CD14-positive monocyte (primary cell): ENCODE data around the gene KCNE4. TPM values are rescaled to one million over a fixed set of nuclear protein-coding genes. Genes with fewer than 3 reads are reported as not detected.
"Not testable (repeated sequence)": the region's sequence is repeated elsewhere in the genome, so short reads cannot be mapped to it uniquely, and the experiment has no call there.

Source experiments
- DNase-seq, 3 donors: peaks; one replicate each; pipeline ENCODE4 v3.0.0-alpha.2; 2011 to 2022
- H2AFZ ChIP-seq: 2 replicates; pipeline ENCODE4 v1.6.0; 2012; ENCODE audit warnings: mild to moderate bottlenecking, low read depth, low read length, inconsistent platforms; ENCODE audit not compliant: insufficient read depth, poor library complexity, severe bottlenecking
- H3K27ac ChIP-seq, 2 donors: 1 replicate in 1 of 2; 2 replicates in 1 of 2; pipeline ENCODE4 v1.5.1; 2012 to 2013; ENCODE audit warnings: low read length in 2 of 2, control low read depth in 1 of 2, inconsistent platforms in 1 of 2, low read depth in 1 of 2, mild to moderate bottlenecking in 1 of 2
- H3K27me3 ChIP-seq, 2 donors: one replicate each; pipeline versions ENCODE4 v1.6.0 to v1.6.1; 2011 to 2013; ENCODE audit warnings: low read length in 2 of 2; ENCODE audit not compliant: control insufficient read depth in 2 of 2, insufficient read depth in 2 of 2
- H3K36me3 ChIP-seq, 2 donors: replicated peaks in 1 of 2; 1 replicate in 1 of 2; 2 replicates in 1 of 2; pipeline versions ENCODE4 v1.5.1 to v1.6.1; 2012 to 2013; ENCODE audit warnings: low read length in 2 of 2, control low read depth in 1 of 2, inconsistent platforms in 1 of 2, mild to moderate bottlenecking in 1 of 2; ENCODE audit not compliant: insufficient read depth in 2 of 2, control insufficient read depth in 1 of 2
- H3K4me1 ChIP-seq, 2 donors: 1 replicate in 1 of 2; 2 replicates in 1 of 2; pipeline versions ENCODE4 v1.5.1 to v1.6.1; 2012 to 2013; ENCODE audit warnings: low read length in 2 of 2, control low read depth in 1 of 2, inconsistent platforms in 1 of 2, mild to moderate bottlenecking in 1 of 2, moderate library complexity in 1 of 2; ENCODE audit not compliant: insufficient read depth in 2 of 2, control insufficient read depth in 1 of 2
- H3K4me2 ChIP-seq: replicated peaks from 2 replicates; pipeline ENCODE3; 2012; ENCODE audit warnings: low read length, moderate library complexity, mild to moderate bottlenecking; ENCODE audit not compliant: poor library complexity, severe bottlenecking; ENCODE audit errors: extremely low read depth
- H3K4me3 ChIP-seq, 3 experiments: fragments of 200-600 bp in 1 of 3; sonication (generic) in 1 of 3; replicated peaks in 1 of 3; 1 replicate in 2 of 3; 2 replicates in 1 of 3; pipeline ENCODE4 v1.5.1; 2011 to 2013; ENCODE audit warnings: low read length in 3 of 3, mild to moderate bottlenecking in 3 of 3, control low read depth in 2 of 3, low read depth in 2 of 3, inconsistent platforms in 1 of 3, moderate library complexity in 1 of 3
- H3K79me2 ChIP-seq: 2 replicates; pipeline ENCODE4 v1.6.0; 2012; ENCODE audit warnings: mild to moderate bottlenecking, control low read depth, inconsistent platforms, low read length, moderate library complexity; ENCODE audit not compliant: insufficient read depth
- H3K9ac ChIP-seq: 2 replicates; pipeline ENCODE4 v1.6.0; 2017; ENCODE audit warnings: low read length, mild to moderate bottlenecking; ENCODE audit not compliant: insufficient read depth, poor library complexity, severe bottlenecking
- H3K9me3 ChIP-seq, 2 donors: replicated peaks in 1 of 2; 1 replicate in 1 of 2; 2 replicates in 1 of 2; pipeline versions ENCODE4 v1.5.1 to v1.6.1; 2012 to 2013; ENCODE audit warnings: low read length in 2 of 2, control low read depth in 1 of 2; ENCODE audit not compliant: control insufficient read depth in 1 of 2, insufficient read depth in 1 of 2
- H4K20me1 ChIP-seq: 2 replicates; pipeline ENCODE4 v1.6.0; 2012; ENCODE audit warnings: mild to moderate bottlenecking, low read length, control low read depth, moderate library complexity; ENCODE audit not compliant: insufficient read depth
- H3K27ac Mint-ChIP-seq, 7 donors: one replicate each; pipeline ENCODE4 v1.8.0; 2020; ENCODE audit warnings: mild to moderate bottlenecking in 7 of 7, mixed read lengths in 7 of 7, moderate library complexity in 6 of 7, inconsistent platforms in 2 of 7
- H3K27me3 Mint-ChIP-seq, 3 donors: one replicate each; pipeline ENCODE4 v1.8.0; 2021 to 2022; ENCODE audit warnings: low read depth in 3 of 3, mild to moderate bottlenecking in 3 of 3, mixed read lengths in 3 of 3, moderate library complexity in 3 of 3, inconsistent platforms in 1 of 3
- H3K36me3 Mint-ChIP-seq, 2 donors: one replicate each; pipeline ENCODE4 v1.8.0; 2020; ENCODE audit warnings: mixed read lengths in 2 of 2, inconsistent platforms in 1 of 2, mild to moderate bottlenecking in 1 of 2
- H3K4me1 Mint-ChIP-seq: one replicate; pipeline ENCODE4 v1.8.0; 2020; ENCODE audit warnings: mild to moderate bottlenecking, mixed read lengths
- H3K4me3 Mint-ChIP-seq, 2 donors: one replicate each; pipeline ENCODE4 v1.8.0; 2020; ENCODE audit warnings: mild to moderate bottlenecking in 2 of 2, mixed read lengths in 2 of 2, moderate library complexity in 1 of 2
- H3K9me3 Mint-ChIP-seq, 7 donors: one replicate each; pipeline ENCODE4 v1.8.0; 2020 to 2022; ENCODE audit warnings: mixed read lengths in 7 of 7, mild to moderate bottlenecking in 6 of 7, moderate library complexity in 6 of 7, inconsistent platforms in 2 of 7
- CTCF ChIP-seq: fragments of 200-600 bp; IDR thresholded peaks from one replicate; pipeline ENCODE4 v1.8.0; 2022; ENCODE audit warnings: antibody characterized with exemption, mild to moderate bottlenecking
- WGBS: methylation state at CpG from one replicate; pipeline ENCODE4 v1.1.5; 2013; ENCODE audit warnings: missing lambda C conversion rate; ENCODE audit not compliant: insufficient coverage; 5-methylcytosine and 5-hydroxymethylcytosine counted together
- intact Hi-C, 2 donors: fragments of 100-400 bp; cut with micrococcal nuclease; formaldehyde crosslinking; loops; one replicate each; pipeline versions ENCODE4 v1.15.0 to v1.15.1; 2023
- polyA plus RNA-seq, 3 donors: library from polyadenylated mRNA; depleted of rRNA in 1 of 3; unstranded in 2 of 3; stranded (reverse) in 1 of 3; fragments of 300-500 nt in 2 of 3; fragments of >200 nt in 1 of 3; fragmentation: Illumina TruSeq in 2 of 3; gene quantifications; 1 replicate in 2 of 3; 2 replicates in 1 of 3; pipeline ENCODE4 v1.2.3, GENCODE V29; 2012 to 2021

The KCNE4 gene
- polyA plus RNA-seq, 3 donors, result not detected

GRCh38 chr2:223079378-223079777, 27.4 kb downstream of the KCNE4 start:
- Histone ChIP-seq H3K27ac (no peak overlapping the region), H3K79me2 (no peaks in the 10 kb centered on the region), H3K9ac (no peak overlapping the region), H3K4me3 (no peak overlapping the region), H3K4me1 (no peaks in the 10 kb centered on the region), H3K4me2 (no peak overlapping the region), H2AFZ (no peak overlapping the region), H4K20me1 (no peaks in the 10 kb centered on the region), H3K9me3 (no peaks in the 10 kb centered on the region), H3K27me3 (no peaks in the 10 kb centered on the region), H3K36me3 (no peaks in the 10 kb centered on the region)
- no peak for DNase-seq
- Mint-ChIP-seq H3K4me1 (no peaks in the 10 kb centered on the region), H3K27ac (no peak overlapping the region), H3K36me3 (no peaks in the 10 kb centered on the region), H3K4me3 (no peak overlapping the region), H3K27me3 (peaks cover 0 to 4% (median 1%) of the 10 kb centered on the region in 3 donors), H3K9me3 (peaks cover 0 to 5% (median 0%) of the 10 kb centered on the region in 7 donors)
- no CpG with 5 or more reads among the region's 2 CpGs for WGBS
- intact Hi-C loops, result no loop called here
- no peak for TF ChIP-seq CTCF

GRCh38 chr2:223079925-223080324, 27.9 kb downstream of the KCNE4 start:
- intact Hi-C loops, result no loop called here
- H3K27ac ChIP-seq, result no peak overlapping the region
- H3K27me3 ChIP-seq, result no peaks in the 10 kb centered on the region
- H2AFZ ChIP-seq, result no peak overlapping the region
- no peak overlapping the region for H3K4me2 ChIP-seq
- H3K9ac ChIP-seq, result no peak overlapping the region
- H3K9me3 Mint-ChIP-seq, result peaks cover 0 to 5% (median 0%) of the 10 kb centered on the region in 7 donors
- WGBS, result no CpG with 5 or more reads among the region's 2 CpGs
- H3K36me3 Mint-ChIP-seq, result no peaks in the 10 kb centered on the region
- H3K9me3 ChIP-seq, result no peaks in the 10 kb centered on the region
- no peak overlapping the region for H3K27ac Mint-ChIP-seq
- no peaks in the 10 kb centered on the region for H3K79me2 ChIP-seq
- no peaks in the 10 kb centered on the region for H4K20me1 ChIP-seq
- no peak for DNase-seq
- H3K4me1 Mint-ChIP-seq, result no peaks in the 10 kb centered on the region
- H3K27me3 Mint-ChIP-seq, result peaks cover 0 to 4% (median 1%) of the 10 kb centered on the region in 3 donors
- no peak overlapping the region for H3K4me3 Mint-ChIP-seq
- no peak overlapping the region for H3K4me3 ChIP-seq
- no peak for TF ChIP-seq CTCF
- no peaks in the 10 kb centered on the region for H3K36me3 ChIP-seq
- H3K4me1 ChIP-seq, result no peaks in the 10 kb centered on the region

GRCh38 chr2:223080790-223081360, 28.9 kb downstream of the KCNE4 start:
- H3K4me3 Mint-ChIP-seq, H3K27me3 ChIP-seq, H3K27me3 Mint-ChIP-seq, H3K27ac ChIP-seq, H3K9me3 ChIP-seq, H4K20me1 ChIP-seq, H3K36me3 Mint-ChIP-seq, H3K9ac ChIP-seq, H3K36me3 ChIP-seq, H3K4me1 ChIP-seq, H2AFZ ChIP-seq, H3K4me1 Mint-ChIP-seq, H3K79me2 ChIP-seq, H3K4me3 ChIP-seq, H3K27ac Mint-ChIP-seq, intact Hi-C loops, H3K4me2 ChIP-seq, H3K9me3 Mint-ChIP-seq, DNase-seq: not testable (repeated sequence)
- WGBS, result no CpG with 5 or more reads among the region's 3 CpGs
